OCI-LY1 (cell line): ENCODE data around the gene P2RY12.

Experiments
- H2AFZ ChIP-seq: fragments of 200-600 bp; sonication (generic), shearing (Covaris generic); 2 replicates; pipeline ENCODE4 v1.6.0; 2014; ENCODE audit warnings: antibody characterized with exemption, mild to moderate bottlenecking, low read length
- H3F3A ChIP-seq: fragments of 200-600 bp; sonication (generic), shearing (Covaris generic); 2 replicates; pipeline ENCODE4 v1.6.0; 2014; ENCODE audit warnings: mild to moderate bottlenecking, antibody characterized with exemption, low read length, moderate library complexity; ENCODE audit not compliant: insufficient read depth
- H3K27ac ChIP-seq: fragments of 200-600 bp; sonication (generic); 2 replicates; pipeline ENCODE4 v1.5.1; 2014; ENCODE audit warnings: low read length, mixed run types, mild to moderate bottlenecking, low read depth; ENCODE audit not compliant: poor library complexity, severe bottlenecking
- H3K27me3 ChIP-seq: fragments of 200-600 bp; sonication (generic); 2 replicates; pipeline ENCODE4 v1.6.0; 2014; ENCODE audit warnings: antibody characterized with exemption, mild to moderate bottlenecking, low read length, moderate library complexity; ENCODE audit not compliant: insufficient read depth
- H3K36me3 ChIP-seq: fragments of 200-600 bp; sonication (generic); 2 replicates; pipeline ENCODE4 v1.6.1; 2014; ENCODE audit warnings: mild to moderate bottlenecking, antibody characterized with exemption, low read length, moderate library complexity, mixed read lengths; ENCODE audit not compliant: insufficient read depth
- H3K4me1 ChIP-seq: fragments of 200-600 bp; sonication (generic); 2 replicates; pipeline ENCODE4 v1.5.1; 2014; ENCODE audit warnings: mild to moderate bottlenecking, low read length, moderate library complexity; ENCODE audit not compliant: insufficient read depth, severe bottlenecking
- H3K4me2 ChIP-seq: fragments of 200-600 bp; sonication (generic), shearing (Covaris generic); 2 replicates; pipeline ENCODE4 v1.6.1; 2014; ENCODE audit warnings: low read length
- H3K4me3 ChIP-seq: fragments of 200-600 bp; sonication (generic); 2 replicates; pipeline ENCODE4 v1.5.1; 2014; ENCODE audit warnings: low read length, low read depth, mild to moderate bottlenecking, mixed read lengths; ENCODE audit not compliant: poor library complexity, severe bottlenecking
- H3K79me2 ChIP-seq: fragments of 200-600 bp; shearing (Covaris generic); 2 replicates; pipeline ENCODE4 v1.6.1; 2016; ENCODE audit warnings: mixed run types, low read length, mixed read lengths; ENCODE audit not compliant: insufficient read depth
- H3K9ac ChIP-seq: fragments of 200-600 bp; sonication (generic), shearing (Covaris generic); 2 replicates; pipeline ENCODE4 v1.6.1; 2014; ENCODE audit warnings: mild to moderate bottlenecking, low read length, mixed read lengths
- H3K9me2 ChIP-seq: fragments of 200-600 bp; sonication (generic), shearing (Covaris generic); 2 replicates; pipeline ENCODE4 v1.6.1; 2014; ENCODE audit warnings: low read depth, mild to moderate bottlenecking, low read length, mixed read lengths
- H3K9me3 ChIP-seq: fragments of 200-600 bp; shearing (Covaris generic); 2 replicates; pipeline ENCODE4 v1.6.1; 2014; ENCODE audit warnings: low read length, mixed read lengths
- H4K20me1 ChIP-seq: fragments of 200-600 bp; sonication (generic), shearing (Covaris generic); 2 replicates; pipeline ENCODE4 v1.6.0; 2016; ENCODE audit warnings: mild to moderate bottlenecking, low read length; ENCODE audit not compliant: insufficient read depth
- EZH2 ChIP-seq: fragments of 200-600 bp; sonication (generic), shearing (Covaris generic); IDR thresholded peaks from 2 replicates; pipeline ENCODE4 v1.8.0; 2017; ENCODE audit warnings: borderline replicate concordance, mixed run types, mild to moderate bottlenecking, antibody characterized with exemption, low read length, moderate library complexity, mixed read lengths
- TF ChIP-seq, protein P1 (sequence below): fragments of 200-600 bp; sonication (generic), shearing (Covaris generic); IDR thresholded peaks from 2 replicates; pipeline ENCODE4 v1.5.1; 2017; ENCODE audit warnings: mild to moderate bottlenecking, antibody characterized with exemption, low read length, moderate library complexity, mixed read lengths

Gene P2RY12

DNA sequence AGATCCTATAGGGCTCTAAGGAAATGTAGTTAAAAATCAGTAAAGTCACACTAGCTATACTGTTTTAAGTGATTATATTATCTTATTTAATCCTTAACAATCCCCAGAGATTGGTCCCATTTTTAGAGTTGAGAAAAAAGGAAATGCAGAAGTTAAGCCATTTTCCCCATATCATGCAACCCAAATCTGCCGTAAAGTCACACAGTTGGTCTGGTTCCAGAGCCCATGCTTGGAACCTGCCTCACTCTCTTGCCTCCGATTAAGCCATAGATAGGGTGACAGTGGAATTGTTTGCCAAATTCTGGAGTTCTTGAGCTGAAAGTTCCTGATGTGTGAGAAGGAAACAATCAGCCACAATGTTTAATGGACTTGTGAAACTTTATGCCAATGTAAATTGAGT is 52.9 kb downstream of the P2RY12 start:
- H3K27ac ChIP-seq = no peak overlapping the region
- H3K36me3 ChIP-seq = no peaks in the 10 kb centered on the region
- peaks cover 8% of the 10 kb centered on the region for H3K4me1 ChIP-seq
- H2AFZ ChIP-seq = no peak overlapping the region
- no peaks in the 10 kb centered on the region for H3K9me2 ChIP-seq
- H4K20me1 ChIP-seq = no peaks in the 10 kb centered on the region
- no peaks in the 10 kb centered on the region for H3F3A ChIP-seq
- no peaks in the 10 kb centered on the region for H3K27me3 ChIP-seq
- no peak overlapping the region for H3K4me3 ChIP-seq
- H3K4me2 ChIP-seq = no peak overlapping the region
- no peak for TF ChIP-seq EZH2
- TF ChIP-seq, protein P1, sequence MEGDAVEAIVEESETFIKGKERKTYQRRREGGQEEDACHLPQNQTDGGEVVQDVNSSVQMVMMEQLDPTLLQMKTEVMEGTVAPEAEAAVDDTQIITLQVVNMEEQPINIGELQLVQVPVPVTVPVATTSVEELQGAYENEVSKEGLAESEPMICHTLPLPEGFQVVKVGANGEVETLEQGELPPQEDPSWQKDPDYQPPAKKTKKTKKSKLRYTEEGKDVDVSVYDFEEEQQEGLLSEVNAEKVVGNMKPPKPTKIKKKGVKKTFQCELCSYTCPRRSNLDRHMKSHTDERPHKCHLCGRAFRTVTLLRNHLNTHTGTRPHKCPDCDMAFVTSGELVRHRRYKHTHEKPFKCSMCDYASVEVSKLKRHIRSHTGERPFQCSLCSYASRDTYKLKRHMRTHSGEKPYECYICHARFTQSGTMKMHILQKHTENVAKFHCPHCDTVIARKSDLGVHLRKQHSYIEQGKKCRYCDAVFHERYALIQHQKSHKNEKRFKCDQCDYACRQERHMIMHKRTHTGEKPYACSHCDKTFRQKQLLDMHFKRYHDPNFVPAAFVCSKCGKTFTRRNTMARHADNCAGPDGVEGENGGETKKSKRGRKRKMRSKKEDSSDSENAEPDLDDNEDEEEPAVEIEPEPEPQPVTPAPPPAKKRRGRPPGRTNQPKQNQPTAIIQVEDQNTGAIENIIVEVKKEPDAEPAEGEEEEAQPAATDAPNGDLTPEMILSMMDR = no peak
- no peaks in the 10 kb centered on the region for H3K79me2 ChIP-seq
- no peaks in the 10 kb centered on the region for H3K9me3 ChIP-seq
- no peak overlapping the region for H3K9ac ChIP-seq

GRCh38 chr3:151330899-151331298 is 53.7 kb downstream of the P2RY12 start:
- Histone ChIP-seq H3K4me3 (no peak overlapping the region), H3K36me3 (no peaks in the 10 kb centered on the region), H3K9me2 (no peaks in the 10 kb centered on the region), H4K20me1 (no peaks in the 10 kb centered on the region), H3F3A (no peaks in the 10 kb centered on the region), H3K79me2 (no peaks in the 10 kb centered on the region), H3K27me3 (no peaks in the 10 kb centered on the region), H3K4me2 (no peak overlapping the region), H3K9me3 (no peaks in the 10 kb centered on the region), H3K4me1 (peaks cover 8% of the 10 kb centered on the region), H2AFZ (no peak overlapping the region), H3K9ac (no peak overlapping the region), H3K27ac (no peak overlapping the region)
- TF ChIP-seq, protein P1 = no peak
- TF ChIP-seq EZH2 = no peak

DNA sequence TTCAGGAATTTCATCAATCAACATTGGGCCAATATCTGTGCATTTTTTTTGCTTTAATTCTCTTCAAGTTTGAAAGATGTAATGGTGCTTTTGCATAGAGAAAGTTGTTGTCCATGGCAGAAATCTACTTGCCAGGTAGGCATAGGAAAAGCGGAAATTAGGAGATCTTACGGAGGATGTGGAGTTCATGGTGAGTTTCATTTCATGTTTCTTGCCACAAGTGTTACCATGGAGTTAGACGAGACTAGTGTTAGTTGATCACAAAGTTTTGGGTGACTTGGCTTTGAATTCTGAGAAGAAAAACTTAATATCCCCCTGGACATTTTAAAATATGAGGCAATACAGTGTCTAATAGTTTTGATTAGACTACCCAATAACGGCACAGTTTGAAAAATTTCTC is 54.2 kb downstream of the P2RY12 start:
- Histone ChIP-seq H3K79me2 (no peaks in the 10 kb centered on the region), H3K4me3 (no peak overlapping the region), H3K4me1 (peaks cover 8% of the 10 kb centered on the region), H3K4me2 (no peak overlapping the region), H3F3A (no peaks in the 10 kb centered on the region), H3K9me3 (no peaks in the 10 kb centered on the region), H3K9ac (no peak overlapping the region), H3K27me3 (no peaks in the 10 kb centered on the region), H2AFZ (no peak overlapping the region), H3K9me2 (no peaks in the 10 kb centered on the region), H4K20me1 (no peaks in the 10 kb centered on the region), H3K36me3 (no peaks in the 10 kb centered on the region), H3K27ac (no peak overlapping the region)
- TF ChIP-seq, protein P1 = no peak
- no peak for TF ChIP-seq EZH2
